ENCODE results near the gene CTAG1A. TPM values are rescaled to one million over a fixed set of nuclear protein-coding genes. Genes with fewer than 3 reads are reported as not detected.
"Not testable (repeated sequence)": the region's sequence is repeated elsewhere in the genome, so short reads cannot be mapped to it uniquely, and the experiment has no call there.

Gene CTAG1A
- polyA plus RNA-seq, 1 experiment: not detected

- H3K4me3 ChIP-seq (ENCODE audit: low read depth, low read length): no peak overlapping the region
- no peaks in the 10 kb centered on the region for H3K36me3 ChIP-seq (ENCODE audit: control insufficient read depth, insufficient read depth, low read length)
- POLR2A ChIA-PET: no interaction called here
- no peak for TF ChIP-seq CTCF (IDR thresholded peaks at IDR 0.05; ENCODE audit: insufficient read depth, low read depth, low read length)
- CTCF ChIA-PET: no interaction called here
- H3K27me3 ChIP-seq (ENCODE audit: control insufficient read depth, insufficient read depth, low read length): no peaks in the 10 kb centered on the region; the same call in 1 of the 2 replicates
- no peak for DNase-seq (ENCODE audit: low read depth)
Observed at GRCh38 chrX:154602226-154602625, 17.3 kb downstream of the CTAG1A start.

- TF ChIP-seq CTCF (IDR thresholded peaks at IDR 0.05; ENCODE audit: insufficient read depth, low read depth, low read length): no peak
- no peaks in the 10 kb centered on the region; the same call in 1 of the 2 replicates for H3K27me3 ChIP-seq (ENCODE audit: control insufficient read depth, insufficient read depth, low read length)
- no peak overlapping the region for H3K4me3 ChIP-seq (ENCODE audit: low read depth, low read length)
- no peak for DNase-seq (ENCODE audit: low read depth)
- H3K36me3 ChIP-seq (ENCODE audit: control insufficient read depth, insufficient read depth, low read length): no peaks in the 10 kb centered on the region
- ChIA-PET CTCF (interaction anchor here (0.6 kb wide), 1 partner anchor 276 kb away, joined by 3 read pairs; no protein-coding TSS in a partner anchor), POLR2A (no interaction called here)
Observed at GRCh38 chrX:154602766-154603437, 18.0 kb downstream of the CTAG1A start.

GRCh38 chrX:154603438-154604430, 18.8 kb downstream of the CTAG1A start:
- Histone ChIP-seq H3K27me3 (ENCODE audit: control insufficient read depth, insufficient read depth, low read length) (no peaks in the 10 kb centered on the region; the same call in 1 of the 2 replicates), H3K4me3 (ENCODE audit: low read depth, low read length) (no peak overlapping the region), H3K36me3 (ENCODE audit: control insufficient read depth, insufficient read depth, low read length) (no peaks in the 10 kb centered on the region)
- no peak for TF ChIP-seq CTCF (IDR thresholded peaks at IDR 0.05; ENCODE audit: insufficient read depth, low read depth, low read length)
- DNase-seq (ENCODE audit: low read depth): no peak
- CTCF ChIA-PET: no interaction called here
- POLR2A ChIA-PET: no interaction called here

GRCh38 chrX:154605566-154605965, 20.6 kb downstream of the CTAG1A start:
- H3K4me3 ChIP-seq (ENCODE audit: low read depth, low read length): no peak overlapping the region
- CTCF ChIA-PET: no interaction called here
- no peaks in the 10 kb centered on the region for H3K36me3 ChIP-seq (ENCODE audit: control insufficient read depth, insufficient read depth, low read length)
- POLR2A ChIA-PET: no interaction called here
- TF ChIP-seq CTCF (IDR thresholded peaks at IDR 0.05; ENCODE audit: insufficient read depth, low read depth, low read length): no peak
- DNase-seq (ENCODE audit: low read depth): no peak
- H3K27me3 ChIP-seq (ENCODE audit: control insufficient read depth, insufficient read depth, low read length): no peaks in the 10 kb centered on the region; the same call in 1 of the 2 replicates

GRCh38 chrX:154607370-154607769, 22.4 kb downstream of the CTAG1A start:
- ChIA-PET POLR2A (no interaction called here), CTCF (interaction anchor here (0.7 kb wide), 1 partner anchor 142 kb away, joined by 3 read pairs; no protein-coding TSS in a partner anchor)
- Histone ChIP-seq H3K27me3 (ENCODE audit: control insufficient read depth, insufficient read depth, low read length) (no peaks in the 10 kb centered on the region; the same call in 1 of the 2 replicates), H3K4me3 (ENCODE audit: low read depth, low read length) (no peak overlapping the region), H3K36me3 (ENCODE audit: control insufficient read depth, insufficient read depth, low read length) (no peaks in the 10 kb centered on the region)
- DNase-seq (ENCODE audit: low read depth): no peak
- TF ChIP-seq CTCF (IDR thresholded peaks at IDR 0.05; ENCODE audit: insufficient read depth, low read depth, low read length): no peak

- H3K36me3 ChIP-seq (ENCODE audit: control insufficient read depth, insufficient read depth, low read length); DNase-seq (ENCODE audit: low read depth); H3K27me3 ChIP-seq (ENCODE audit: control insufficient read depth, insufficient read depth, low read length); H3K4me3 ChIP-seq (ENCODE audit: low read depth, low read length); POLR2A ChIA-PET; CTCF ChIA-PET: not testable (repeated sequence)
Observed at GRCh38 chrX:154607976-154608375, 23.0 kb downstream of the CTAG1A start.

GRCh38 chrX:154608823-154609222, 23.9 kb downstream of the CTAG1A start:
- H3K36me3 ChIP-seq (ENCODE audit: control insufficient read depth, insufficient read depth, low read length); DNase-seq (ENCODE audit: low read depth); CTCF ChIA-PET; POLR2A ChIA-PET; H3K4me3 ChIP-seq (ENCODE audit: low read depth, low read length); H3K27me3 ChIP-seq (ENCODE audit: control insufficient read depth, insufficient read depth, low read length): not testable (repeated sequence)

Measured in BJ (cell line).